ENCODE results near the gene IRF1. TPM values are rescaled to one million over a fixed set of nuclear protein-coding genes. Genes with fewer than 3 reads are reported as not detected.

The IRF1 gene
- total RNA-seq, 1 experiment from 2014 or later, result 5.7 TPM

- H3K4me3 ChIP-seq (ENCODE audit: low read depth, low read length, poor library complexity, severe bottlenecking), result no peak overlapping the region
- H3K27me3 ChIP-seq (replicated peaks; ENCODE audit: insufficient read depth, low read depth, low read length, poor library complexity), result no peaks in the 10 kb centered on the region
- intact Hi-C loops (cut with micrococcal nuclease; ENCODE audit: unreplicated experiment), result loop anchor here (5.0 kb wide), 1 partner anchor 267 kb away; no protein-coding TSS in a partner anchor
- BruUV-seq (replicated peaks), result no TSS peak
- no peaks in the 10 kb centered on the region for H3K4me1 ChIP-seq (ENCODE audit: insufficient read depth, low read length, poor library complexity, severe bottlenecking)
- no peaks in the 10 kb centered on the region for H3K36me3 ChIP-seq (ENCODE audit: insufficient read depth, low read length, poor library complexity, severe bottlenecking)
- CTCF ChIA-PET, result interaction anchor here (1.0 kb wide), 1 partner anchor 8 kb away, joined by 3 read pairs; no protein-coding TSS in a partner anchor
- POLR2A ChIA-PET (ENCODE audit: low non-redundant PET), result no interaction called here
- H3K9me3 ChIP-seq (ENCODE audit: low read depth, low read length, poor library complexity, severe bottlenecking), result no peaks in the 10 kb centered on the region
- H3K27ac ChIP-seq (ENCODE audit: low read depth, low read length, poor library complexity, severe bottlenecking), result no peak overlapping the region
- TF ChIP-seq EZH2 (IDR thresholded peaks at IDR 0.05; ENCODE audit: borderline replicate concordance, low read depth, low read length, poor library complexity, severe bottlenecking) (no peak), CTCF (conservative IDR thresholded peaks at IDR 0.05; ENCODE audit: low read depth, low read length) (no peak)
- no peak for DNase-seq (ENCODE audit: low spot score)
Measured at GRCh38 chr5:132504746-132505145, 14.2 kb upstream of the IRF1 start.

DNA sequence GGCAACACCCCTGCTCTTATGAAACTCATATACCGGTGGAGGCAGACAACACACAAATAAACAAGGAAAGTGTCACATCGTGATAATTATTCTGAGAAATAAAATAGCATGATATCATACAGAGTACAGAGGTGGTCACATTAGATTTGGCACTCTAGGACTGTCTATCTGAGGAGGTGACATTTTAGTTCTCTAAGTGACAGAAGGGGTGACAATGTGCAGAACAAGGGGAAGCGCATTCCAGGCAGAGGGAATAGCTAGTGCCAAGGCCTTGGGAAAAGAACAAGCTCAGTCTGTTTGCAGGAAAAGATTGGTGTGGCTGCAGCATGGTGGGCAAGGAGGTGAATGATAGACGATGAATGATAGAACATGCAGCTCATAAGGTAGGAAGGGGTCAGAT, 12.7 kb upstream of the IRF1 start:
- H3K27me3 ChIP-seq (replicated peaks; ENCODE audit: insufficient read depth, low read depth, low read length, poor library complexity), result no peaks in the 10 kb centered on the region
- no peaks in the 10 kb centered on the region for H3K4me1 ChIP-seq (ENCODE audit: insufficient read depth, low read length, poor library complexity, severe bottlenecking)
- H3K4me3 ChIP-seq (ENCODE audit: low read depth, low read length, poor library complexity, severe bottlenecking), result no peak overlapping the region
- intact Hi-C loops (cut with micrococcal nuclease; ENCODE audit: unreplicated experiment), result loop anchor here (5.0 kb wide), 1 partner anchor 266 kb away; no protein-coding TSS in a partner anchor
- POLR2A ChIA-PET (ENCODE audit: low non-redundant PET), result no interaction called here
- no peak for DNase-seq (ENCODE audit: low spot score)
- no peaks in the 10 kb centered on the region for H3K36me3 ChIP-seq (ENCODE audit: insufficient read depth, low read length, poor library complexity, severe bottlenecking)
- no peak overlapping the region for H3K27ac ChIP-seq (ENCODE audit: low read depth, low read length, poor library complexity, severe bottlenecking)
- no TSS peak for BruUV-seq (replicated peaks)
- CTCF ChIA-PET, result interaction anchor here (0.7 kb wide), 1 partner anchor 74 kb away, joined by 3 read pairs; no protein-coding TSS in a partner anchor
- TF ChIP-seq CTCF (conservative IDR thresholded peaks at IDR 0.05; ENCODE audit: low read depth, low read length), result no peak
- TF ChIP-seq EZH2 (IDR thresholded peaks at IDR 0.05; ENCODE audit: borderline replicate concordance, low read depth, low read length, poor library complexity, severe bottlenecking), result no peak
- no peaks in the 10 kb centered on the region for H3K9me3 ChIP-seq (ENCODE audit: low read depth, low read length, poor library complexity, severe bottlenecking)

GRCh38 chr5:132501961-132502931, 11.7 kb upstream of the IRF1 start:
- Histone ChIP-seq H3K9me3 (ENCODE audit: low read depth, low read length, poor library complexity, severe bottlenecking) (no peaks in the 10 kb centered on the region), H3K27me3 (replicated peaks; ENCODE audit: insufficient read depth, low read depth, low read length, poor library complexity) (no peaks in the 10 kb centered on the region), H3K27ac (ENCODE audit: low read depth, low read length, poor library complexity, severe bottlenecking) (no peak overlapping the region), H3K36me3 (ENCODE audit: insufficient read depth, low read length, poor library complexity, severe bottlenecking) (no peaks in the 10 kb centered on the region), H3K4me3 (ENCODE audit: low read depth, low read length, poor library complexity, severe bottlenecking) (no peak overlapping the region), H3K4me1 (ENCODE audit: insufficient read depth, low read length, poor library complexity, severe bottlenecking) (no peaks in the 10 kb centered on the region)
- POLR2A ChIA-PET (ENCODE audit: low non-redundant PET), result no interaction called here
- intact Hi-C loops (cut with micrococcal nuclease; ENCODE audit: unreplicated experiment), result loop anchor here (1.0 to 5.0 kb wide), 4 partner anchors 81 to 265 kb away; no protein-coding TSS in a partner anchor
- CTCF ChIA-PET, result interaction anchor here (1.6 to 2.2 kb wide), 2 partner anchors 229 to 264 kb away, joined by 6 to 11 read pairs; no protein-coding TSS in a partner anchor
- no TSS peak for BruUV-seq (replicated peaks)
- no peak for DNase-seq (ENCODE audit: low spot score)
- TF ChIP-seq EZH2 (IDR thresholded peaks at IDR 0.05; ENCODE audit: borderline replicate concordance, low read depth, low read length, poor library complexity, severe bottlenecking) (no peak), CTCF (conservative IDR thresholded peaks at IDR 0.05; ENCODE audit: low read depth, low read length) (no peak)

Data from A673 (cell line).